Measurements from ENCODE around the gene APMAP. TPM values are rescaled to one million over a fixed set of nuclear protein-coding genes. Genes with fewer than 3 reads are reported as not detected.
A peak's percentile ranks its signal among the peaks of the same experiment; 100 is the strongest.

APMAP gene
- total and polyA plus RNA-seq, 2 of the 13 experiments (the other 11 are each of a cell fraction or from before 2014, with no cell fraction given): 168 to 214 TPM

DNA sequence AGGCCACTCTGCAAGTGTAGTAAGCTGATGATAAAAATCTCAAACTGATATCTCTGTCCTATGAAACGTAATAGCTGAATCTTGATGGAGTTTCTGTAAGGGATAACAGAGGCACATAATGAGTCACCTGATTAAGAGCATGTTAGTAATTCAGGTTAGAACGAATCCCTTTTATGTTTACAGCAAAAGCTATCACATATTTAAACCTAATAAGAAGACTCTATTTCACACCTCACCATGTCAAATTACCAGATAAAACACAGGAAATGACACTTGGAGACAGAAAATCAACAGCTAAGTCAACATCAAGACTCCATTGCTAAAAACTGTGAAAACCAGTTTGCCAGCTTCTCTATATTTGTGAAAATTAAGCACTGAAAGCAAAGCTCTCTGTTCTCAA lies 31.7 kb downstream of the APMAP start:
- intact Hi-C loops (cut with micrococcal nuclease; ENCODE audit: unreplicated experiment) (no loop called here), in situ Hi-C loops (cut with HindIII; ENCODE audit: extremely low pct_ligation_motif_present, low pct_unique_long_range_greater_than_20kb) (no loop called here)
- ChIA-PET POLR2A (no interaction called here), CTCF (ENCODE audit: low intra/inter-chr PET ratio, low total read pairs) (no interaction called here)
- Histone ChIP-seq H3K4me2 (ENCODE audit: low read depth, low read length) (no peak overlapping the region), H3K4me3 (replicated peaks in 1 of 3; ENCODE audit: insufficient read depth in 1 of 3, low read depth in 2 of 3, low read length in 3 of 3) (no peak overlapping the region), H3K27me3 (ENCODE audit: control insufficient read depth in 1 of 2, insufficient read depth in 2 of 2, low read length in 2 of 2) (no peaks in the 10 kb centered on the region), H2AFZ (ENCODE audit: low read length) (no peak overlapping the region), H3K4me1 (ENCODE audit: insufficient read depth, low read length) (no peaks in the 10 kb centered on the region), H3K9ac (ENCODE audit: insufficient read depth, low read depth, low read length) (no peak overlapping the region), H3K9me3 (ENCODE audit: low read length) (no peaks in the 10 kb centered on the region), H3K36me3 (replicated peaks in 1 of 2; ENCODE audit: control insufficient read depth in 1 of 2, insufficient read depth in 2 of 2, low read length in 2 of 2) (peaks cover 34 to 60% of the 10 kb centered on the region in 2 experiments), H4K20me1 (ENCODE audit: insufficient read depth, low read length) (no peaks in the 10 kb centered on the region), H3K27ac (ENCODE audit: extremely low read length, insufficient read depth, low read length) (no peak overlapping the region), H3K79me2 (ENCODE audit: insufficient read depth, low read length) (no peaks in the 10 kb centered on the region)
- TF ChIP-seq ZSCAN30 (CRISPR knock-in tag; IDR thresholded peaks at IDR 0.05): no peak
- no peak for TF ChIP-seq CBX5 (CRISPR knock-in tag; IDR thresholded peaks at IDR 0.05; ENCODE audit: borderline replicate concordance)
- TF ChIP-seq, protein P1, sequence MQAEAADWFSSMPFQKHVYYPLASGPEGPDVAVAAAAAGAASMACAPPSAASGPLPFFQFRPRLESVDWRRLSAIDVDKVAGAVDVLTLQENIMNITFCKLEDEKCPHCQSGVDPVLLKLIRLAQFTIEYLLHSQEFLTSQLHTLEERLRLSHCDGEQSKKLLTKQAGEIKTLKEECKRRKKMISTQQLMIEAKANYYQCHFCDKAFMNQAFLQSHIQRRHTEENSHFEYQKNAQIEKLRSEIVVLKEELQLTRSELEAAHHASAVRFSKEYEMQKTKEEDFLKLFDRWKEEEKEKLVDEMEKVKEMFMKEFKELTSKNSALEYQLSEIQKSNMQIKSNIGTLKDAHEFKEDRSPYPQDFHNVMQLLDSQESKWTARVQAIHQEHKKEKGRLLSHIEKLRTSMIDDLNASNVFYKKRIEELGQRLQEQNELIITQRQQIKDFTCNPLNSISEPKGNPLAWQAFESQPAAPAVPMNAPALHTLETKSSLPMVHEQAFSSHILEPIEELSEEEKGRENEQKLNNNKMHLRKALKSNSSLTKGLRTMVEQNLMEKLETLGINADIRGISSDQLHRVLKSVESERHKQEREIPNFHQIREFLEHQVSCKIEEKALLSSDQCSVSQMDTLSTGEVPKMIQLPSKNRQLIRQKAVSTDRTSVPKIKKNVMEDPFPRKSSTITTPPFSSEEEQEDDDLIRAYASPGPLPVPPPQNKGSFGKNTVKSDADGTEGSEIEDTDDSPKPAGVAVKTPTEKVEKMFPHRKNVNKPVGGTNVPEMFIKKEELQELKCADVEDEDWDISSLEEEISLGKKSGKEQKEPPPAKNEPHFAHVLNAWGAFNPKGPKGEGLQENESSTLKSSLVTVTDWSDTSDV (CRISPR knock-in tag; IDR thresholded peaks at IDR 0.05): no peak
- TF ChIP-seq ZMYM4 (CRISPR knock-in tag; IDR thresholded peaks at IDR 0.05): no peak
- no peak for TF ChIP-seq MEIS1 (CRISPR knock-in tag; IDR thresholded peaks at IDR 0.05; ENCODE audit: borderline replicate concordance)
- no peak for TF ChIP-seq ZNF34 (CRISPR knock-in tag; IDR thresholded peaks at IDR 0.05; ENCODE audit: borderline replicate concordance)
- TF ChIP-seq ATRX (CRISPR knock-in tag; IDR thresholded peaks at IDR 0.05; ENCODE audit: borderline replicate concordance): no peak
- TF ChIP-seq ZBTB3 (CRISPR knock-in tag; IDR thresholded peaks at IDR 0.05; ENCODE audit: borderline replicate concordance, low read depth): no peak
- TF ChIP-seq, protein P2, sequence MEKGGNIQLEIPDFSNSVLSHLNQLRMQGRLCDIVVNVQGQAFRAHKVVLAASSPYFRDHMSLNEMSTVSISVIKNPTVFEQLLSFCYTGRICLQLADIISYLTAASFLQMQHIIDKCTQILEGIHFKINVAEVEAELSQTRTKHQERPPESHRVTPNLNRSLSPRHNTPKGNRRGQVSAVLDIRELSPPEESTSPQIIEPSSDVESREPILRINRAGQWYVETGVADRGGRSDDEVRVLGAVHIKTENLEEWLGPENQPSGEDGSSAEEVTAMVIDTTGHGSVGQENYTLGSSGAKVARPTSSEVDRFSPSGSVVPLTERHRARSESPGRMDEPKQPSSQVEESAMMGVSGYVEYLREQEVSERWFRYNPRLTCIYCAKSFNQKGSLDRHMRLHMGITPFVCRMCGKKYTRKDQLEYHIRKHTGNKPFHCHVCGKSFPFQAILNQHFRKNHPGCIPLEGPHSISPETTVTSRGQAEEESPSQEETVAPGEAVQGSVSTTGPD (CRISPR knock-in tag; IDR thresholded peaks at IDR 0.05): no peak
- FAIRE-seq (peak; percentile 12), DNase-seq (ENCODE audit: low spot score) (no peak), ATAC-seq (no peak)
- BruUV-seq (replicated peaks): no TSS peak
- WGBS (ENCODE audit: low lambda C conversion rate): 97% methylated on average over 2 of the region's 2 CpGs

Measured in HepG2 (cell line).